Measurements from ENCODE around the gene ROBO2.

Gene ROBO2

DNA sequence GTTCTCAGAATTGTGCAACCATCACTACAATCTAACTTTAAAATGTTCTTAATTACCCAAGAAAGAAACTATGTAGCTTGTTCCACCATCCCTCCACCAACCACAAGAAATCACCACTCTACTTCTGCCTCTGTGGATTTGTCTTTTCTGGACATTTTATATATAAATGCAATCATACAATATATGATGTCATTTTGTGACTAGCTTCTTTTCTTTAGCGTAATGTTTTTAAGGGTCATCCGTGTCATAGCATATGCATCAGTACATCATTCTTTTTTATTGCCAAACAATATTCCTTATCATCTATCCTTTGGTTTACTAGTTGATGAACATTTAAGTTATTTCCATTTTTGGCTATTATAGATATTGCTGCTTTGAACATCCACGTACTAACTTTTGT is 5.8 kb downstream of the ROBO2 start:
- no peaks in the 10 kb centered on the region for H3K27me3 ChIP-seq
- DNase-seq = no peak

DNA sequence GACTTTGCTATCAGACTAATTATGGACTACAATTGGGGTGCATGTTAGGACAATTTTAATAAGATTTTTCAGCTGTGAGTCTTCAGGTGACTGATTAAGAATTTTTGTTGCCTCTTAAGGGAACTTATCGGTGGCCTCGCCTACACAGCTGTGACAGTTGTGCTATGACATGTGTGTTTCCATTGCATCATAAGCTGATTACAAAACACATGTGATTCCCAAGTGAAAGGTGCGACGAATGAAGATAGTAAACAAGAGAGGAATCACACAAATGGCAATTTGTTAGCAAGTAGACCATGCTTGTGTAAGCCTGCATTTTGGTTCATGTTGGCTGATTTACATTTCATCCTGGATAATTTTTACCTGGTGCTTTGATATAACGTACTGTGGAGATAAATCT is 8.3 kb downstream of the ROBO2 start:
- TF ChIP-seq, protein P1, sequence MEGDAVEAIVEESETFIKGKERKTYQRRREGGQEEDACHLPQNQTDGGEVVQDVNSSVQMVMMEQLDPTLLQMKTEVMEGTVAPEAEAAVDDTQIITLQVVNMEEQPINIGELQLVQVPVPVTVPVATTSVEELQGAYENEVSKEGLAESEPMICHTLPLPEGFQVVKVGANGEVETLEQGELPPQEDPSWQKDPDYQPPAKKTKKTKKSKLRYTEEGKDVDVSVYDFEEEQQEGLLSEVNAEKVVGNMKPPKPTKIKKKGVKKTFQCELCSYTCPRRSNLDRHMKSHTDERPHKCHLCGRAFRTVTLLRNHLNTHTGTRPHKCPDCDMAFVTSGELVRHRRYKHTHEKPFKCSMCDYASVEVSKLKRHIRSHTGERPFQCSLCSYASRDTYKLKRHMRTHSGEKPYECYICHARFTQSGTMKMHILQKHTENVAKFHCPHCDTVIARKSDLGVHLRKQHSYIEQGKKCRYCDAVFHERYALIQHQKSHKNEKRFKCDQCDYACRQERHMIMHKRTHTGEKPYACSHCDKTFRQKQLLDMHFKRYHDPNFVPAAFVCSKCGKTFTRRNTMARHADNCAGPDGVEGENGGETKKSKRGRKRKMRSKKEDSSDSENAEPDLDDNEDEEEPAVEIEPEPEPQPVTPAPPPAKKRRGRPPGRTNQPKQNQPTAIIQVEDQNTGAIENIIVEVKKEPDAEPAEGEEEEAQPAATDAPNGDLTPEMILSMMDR (IDR thresholded peaks at IDR 0.05; ENCODE audit: low read depth, low read length) = no peak
- Histone ChIP-seq H3K4me1 (peaks cover 19% of the 10 kb centered on the region), H3K27me3 (no peaks in the 10 kb centered on the region), H3K9me3 (no peaks in the 10 kb centered on the region), H3K36me3 (no peaks in the 10 kb centered on the region), H3K4me3 (ENCODE audit: low read depth, low read length) (no peak overlapping the region)
- no peak for DNase-seq

More for the DNA sequence above, 5.8 kb downstream of the ROBO2 start:
- no peaks in the 10 kb centered on the region for H3K9me3 ChIP-seq
- no peak overlapping the region for H3K4me3 ChIP-seq (ENCODE audit: low read depth, low read length)
- H3K36me3 ChIP-seq = no peaks in the 10 kb centered on the region
- TF ChIP-seq, protein P1 (IDR thresholded peaks at IDR 0.05; ENCODE audit: low read depth, low read length) = no peak
- H3K4me1 ChIP-seq = no peaks in the 10 kb centered on the region

DNA sequence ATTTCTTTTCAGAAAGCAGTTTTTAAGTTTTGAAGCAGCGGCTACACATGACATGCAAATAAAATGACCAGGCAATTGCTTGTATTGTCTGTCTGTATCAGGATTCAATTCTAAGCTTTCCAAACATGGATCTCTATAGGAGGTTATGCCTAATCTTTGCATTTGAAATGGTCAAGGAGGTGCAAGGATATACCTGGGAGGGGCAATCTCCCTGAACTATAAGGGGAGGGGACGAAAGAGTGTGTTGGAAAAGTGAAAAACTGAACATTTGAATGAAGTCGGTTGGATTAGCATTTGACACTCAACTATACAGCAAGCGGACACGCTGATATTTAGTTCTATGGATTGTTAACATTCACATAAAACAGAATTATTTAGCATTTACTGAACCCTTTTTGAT is 11.7 kb downstream of the ROBO2 start:
- H3K9me3 ChIP-seq = no peaks in the 10 kb centered on the region
- TF ChIP-seq, protein P1 (IDR thresholded peaks at IDR 0.05; ENCODE audit: low read depth, low read length) = no peak
- no peaks in the 10 kb centered on the region for H3K27me3 ChIP-seq
- H3K36me3 ChIP-seq = no peaks in the 10 kb centered on the region
- DNase-seq = no peak
- peaks cover 31% of the 10 kb centered on the region for H3K4me1 ChIP-seq
- no peak overlapping the region for H3K4me3 ChIP-seq (ENCODE audit: low read depth, low read length)

DNA sequence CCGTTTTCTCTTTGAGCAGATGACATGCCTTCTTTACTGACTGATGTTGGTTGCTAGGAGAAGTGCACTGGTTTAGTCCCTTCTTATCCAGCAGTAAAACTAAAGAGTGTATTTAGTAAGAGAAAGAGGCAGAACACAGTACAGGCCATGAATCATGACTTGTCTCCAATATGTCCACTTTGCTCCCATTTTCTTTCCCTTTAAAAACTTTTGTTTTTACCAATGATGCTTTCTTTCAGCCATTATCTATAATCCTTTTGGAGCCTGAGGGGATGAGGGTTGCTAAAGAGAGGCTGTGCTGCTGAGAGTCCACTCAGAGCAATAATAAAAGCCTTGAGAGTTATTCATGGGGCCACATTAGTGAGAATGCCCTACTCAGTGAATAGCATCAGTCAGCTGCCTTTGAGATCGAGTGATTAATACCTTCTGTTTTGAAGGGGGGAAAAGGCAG is 12.2 kb downstream of the ROBO2 start:
- H3K4me1 ChIP-seq = peaks cover 31% of the 10 kb centered on the region
- TF ChIP-seq, protein P1 (IDR thresholded peaks at IDR 0.05; ENCODE audit: low read depth, low read length) = no peak
- no peaks in the 10 kb centered on the region for H3K9me3 ChIP-seq
- no peaks in the 10 kb centered on the region for H3K36me3 ChIP-seq
- no peak overlapping the region for H3K4me3 ChIP-seq (ENCODE audit: low read depth, low read length)
- H3K27me3 ChIP-seq = no peaks in the 10 kb centered on the region
- no peak for DNase-seq

DNA sequence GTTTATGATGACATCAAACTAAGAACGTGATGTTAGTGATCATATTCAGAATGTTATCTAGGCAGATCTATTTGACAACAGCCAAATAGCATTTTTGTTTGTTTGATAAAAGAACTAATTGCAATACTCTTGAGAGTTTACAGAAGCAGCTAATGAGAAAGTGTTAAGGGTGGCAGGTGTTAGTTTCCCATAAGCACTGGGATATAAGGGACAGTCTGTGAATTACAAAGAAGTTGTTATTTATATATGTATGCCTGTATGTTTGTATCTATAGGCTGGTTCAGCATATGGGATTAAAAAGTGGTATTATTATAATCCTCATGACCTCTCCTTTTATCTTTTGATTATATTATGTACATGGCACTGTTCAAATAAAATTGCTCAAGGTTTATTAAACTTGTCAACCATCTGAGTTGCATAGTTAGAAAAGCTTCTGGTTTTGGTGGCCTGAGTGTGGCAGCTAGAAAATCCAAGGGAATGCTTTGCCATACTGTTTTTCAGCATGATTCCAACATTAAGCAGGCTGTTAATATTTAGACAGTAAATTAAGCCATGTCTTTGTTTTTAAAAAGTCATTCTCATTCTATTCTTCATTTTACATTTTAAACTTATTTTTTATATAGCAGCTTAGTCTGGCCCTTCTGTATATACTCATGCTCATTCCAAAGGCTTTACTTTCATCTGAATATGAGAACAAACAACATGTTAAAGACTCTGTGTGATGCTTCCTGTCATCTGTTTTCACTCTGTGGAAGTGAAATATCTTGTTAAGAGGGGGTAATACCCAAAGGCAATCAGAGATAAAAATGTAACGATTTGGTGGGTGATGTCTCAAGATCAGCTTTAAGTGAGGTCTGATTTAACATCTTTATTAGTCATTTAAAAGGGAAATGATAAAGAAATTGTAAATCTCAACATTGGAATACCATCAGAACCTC is 13.1 kb downstream of the ROBO2 start:
- no peaks in the 10 kb centered on the region for H3K27me3 ChIP-seq
- H3K4me1 ChIP-seq = peaks cover 31% of the 10 kb centered on the region
- DNase-seq = no peak
- TF ChIP-seq, protein P1 (IDR thresholded peaks at IDR 0.05; ENCODE audit: low read depth, low read length) = no peak
- H3K9me3 ChIP-seq = no peaks in the 10 kb centered on the region
- no peaks in the 10 kb centered on the region for H3K36me3 ChIP-seq
- no peak overlapping the region for H3K4me3 ChIP-seq (ENCODE audit: low read depth, low read length)

DNA sequence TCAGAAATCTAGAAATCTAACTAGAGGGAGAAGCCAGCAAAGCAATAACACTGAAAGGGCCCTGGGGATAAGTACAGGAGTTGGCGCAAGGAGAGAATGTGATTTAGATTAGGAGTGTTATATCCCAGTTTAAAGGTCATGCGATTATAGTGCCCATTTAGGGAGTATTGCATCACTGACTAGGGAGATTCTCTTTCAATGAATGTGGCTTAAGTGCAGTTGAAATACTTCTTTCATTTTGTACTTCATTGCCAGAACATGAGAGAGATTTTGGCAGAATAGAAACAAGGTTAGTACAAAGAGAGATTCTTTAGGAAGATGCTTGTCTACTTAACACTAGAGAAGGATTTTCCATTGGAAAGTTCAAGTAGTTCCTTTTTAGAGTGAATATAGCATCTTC is 13.9 kb downstream of the ROBO2 start:
- Histone ChIP-seq H3K36me3 (no peaks in the 10 kb centered on the region), H3K27me3 (no peaks in the 10 kb centered on the region), H3K4me3 (ENCODE audit: low read depth, low read length) (no peak overlapping the region), H3K4me1 (peaks cover 31% of the 10 kb centered on the region), H3K9me3 (no peaks in the 10 kb centered on the region)
- TF ChIP-seq, protein P1 (IDR thresholded peaks at IDR 0.05; ENCODE audit: low read depth, low read length) = no peak
- DNase-seq = no peak
